ENCODE data around the gene CROCC2. TPM values are rescaled to one million over a fixed set of nuclear protein-coding genes. Genes with fewer than 3 reads are reported as not detected.
A peak's percentile ranks its signal among the peaks of the same experiment; 100 is the strongest.

Gene CROCC2
- total RNA-seq, 2 experiments from 2014 or later, result not detected

- DNase-seq, result no peak
- CTCF ChIA-PET, result no interaction called here
These were observed 49.4 kb downstream of the CROCC2 start for GRCh38 chr2:240955306-240956170.

GRCh38 chr2:240956171-240956934 lies 50.2 kb downstream of the CROCC2 start:
- POLR2A ChIA-PET, result no interaction called here
- Mint-ChIP-seq H3K27me3 (no peaks in the 10 kb centered on the region), H3K4me1 (no peaks in the 10 kb centered on the region), H3K9me3 (no peaks in the 10 kb centered on the region), H3K27ac (no peak overlapping the region), H3K4me3 (no peak overlapping the region), H3K36me3 (ENCODE audit: low read depth) (no peaks in the 10 kb centered on the region)
- no peak for DNase-seq
- CTCF ChIA-PET, result no interaction called here

More at GRCh38 chr2:240955306-240956170, 49.4 kb downstream of the CROCC2 start:
- Mint-ChIP-seq H3K36me3 (ENCODE audit: low read depth) (no peaks in the 10 kb centered on the region), H3K27me3 (no peaks in the 10 kb centered on the region), H3K9me3 (no peaks in the 10 kb centered on the region), H3K27ac (no peak overlapping the region), H3K4me1 (no peaks in the 10 kb centered on the region), H3K4me3 (no peak overlapping the region)
- POLR2A ChIA-PET, result no interaction called here

GRCh38 chr2:240956935-240957655 lies 51.0 kb downstream of the CROCC2 start:
- no peaks in the 10 kb centered on the region for H3K4me1 Mint-ChIP-seq
- CTCF ChIA-PET, result no interaction called here
- H3K4me3 Mint-ChIP-seq, result no peak overlapping the region
- no peaks in the 10 kb centered on the region for H3K27me3 Mint-ChIP-seq
- POLR2A ChIA-PET, result no interaction called here
- H3K9me3 Mint-ChIP-seq, result no peaks in the 10 kb centered on the region
- H3K36me3 Mint-ChIP-seq (ENCODE audit: low read depth), result no peaks in the 10 kb centered on the region
- DNase-seq, result no peak
- no peak overlapping the region for H3K27ac Mint-ChIP-seq

- Mint-ChIP-seq H3K4me1 (no peaks in the 10 kb centered on the region), H3K9me3 (no peaks in the 10 kb centered on the region), H3K4me3 (no peak overlapping the region), H3K27ac (no peak overlapping the region), H3K27me3 (no peaks in the 10 kb centered on the region), H3K36me3 (ENCODE audit: low read depth) (no peaks in the 10 kb centered on the region)
- POLR2A ChIA-PET, result no interaction called here
- DNase-seq, result no peak
- CTCF ChIA-PET, result no interaction called here
These were observed 51.7 kb downstream of the CROCC2 start for GRCh38 chr2:240957656-240958365.

DNA sequence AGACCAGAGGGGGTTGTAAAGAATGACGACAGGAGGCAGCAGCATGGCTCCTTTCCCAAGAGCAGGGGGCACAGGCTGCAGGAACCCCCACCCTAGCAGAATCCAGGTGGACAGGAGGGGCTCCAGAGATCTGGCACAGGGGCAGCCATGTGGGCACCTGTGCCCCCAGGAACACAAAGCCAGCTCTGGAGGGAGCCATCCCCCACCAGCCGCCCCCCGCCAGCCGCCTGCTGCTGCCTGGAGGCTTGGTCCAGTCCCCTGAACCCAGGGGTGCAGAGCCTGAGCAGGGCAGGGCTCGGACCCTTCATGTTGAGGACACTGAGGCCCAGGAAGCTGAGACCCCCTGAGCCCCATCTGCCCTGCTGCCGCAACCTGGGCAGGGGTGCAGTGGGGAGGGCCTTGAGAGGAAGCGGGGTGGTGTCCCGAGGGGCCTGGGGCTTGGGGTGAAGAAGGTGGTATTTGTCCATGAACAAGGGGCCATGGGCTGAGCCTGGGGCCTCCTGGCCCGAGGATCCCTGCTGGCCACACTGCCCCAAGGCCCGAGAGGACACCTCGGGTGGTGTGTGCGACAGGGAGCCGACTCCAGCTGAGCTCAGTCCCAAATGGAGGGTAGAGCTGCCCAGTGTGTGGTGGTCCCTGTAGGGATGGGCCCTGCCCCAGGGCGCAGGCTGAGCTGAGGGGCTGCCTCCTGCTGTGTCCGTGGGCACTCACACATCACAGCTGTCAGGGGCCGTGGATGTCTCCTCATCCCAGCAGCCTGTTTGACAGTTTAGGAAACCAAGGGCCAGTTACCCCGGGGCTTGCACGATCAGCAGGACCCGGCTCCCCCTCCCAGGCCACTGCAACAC lies 52.5 kb downstream of the CROCC2 start:
- POLR2A ChIA-PET, result no interaction called here
- CTCF ChIA-PET, result no interaction called here
- Mint-ChIP-seq H3K4me1 (no peaks in the 10 kb centered on the region), H3K36me3 (ENCODE audit: low read depth) (no peaks in the 10 kb centered on the region), H3K27ac (no peak overlapping the region), H3K9me3 (no peaks in the 10 kb centered on the region), H3K4me3 (no peak overlapping the region), H3K27me3 (no peaks in the 10 kb centered on the region)
- peak; percentile 4 for DNase-seq

- ChIA-PET CTCF (no interaction called here), POLR2A (no interaction called here)
- Mint-ChIP-seq H3K27ac (no peak overlapping the region), H3K9me3 (no peaks in the 10 kb centered on the region), H3K27me3 (no peaks in the 10 kb centered on the region), H3K36me3 (ENCODE audit: low read depth) (no peaks in the 10 kb centered on the region), H3K4me1 (no peaks in the 10 kb centered on the region), H3K4me3 (no peak overlapping the region)
- DNase-seq, result peak; percentile 3
These were observed 53.2 kb downstream of the CROCC2 start for GRCh38 chr2:240959214-240959940.

GRCh38 chr2:240959941-240960308 lies 53.8 kb downstream of the CROCC2 start:
- no peak overlapping the region for H3K27ac Mint-ChIP-seq

GRCh38 chr2:240960309-240960970 lies 54.3 kb downstream of the CROCC2 start:
- Mint-ChIP-seq H3K36me3 (ENCODE audit: low read depth) (no peaks in the 10 kb centered on the region), H3K9me3 (no peaks in the 10 kb centered on the region), H3K4me3 (no peak overlapping the region), H3K27ac (no peak overlapping the region), H3K27me3 (no peaks in the 10 kb centered on the region), H3K4me1 (no peaks in the 10 kb centered on the region)
- peak; percentile 3 for DNase-seq
- CTCF ChIA-PET, result no interaction called here
- POLR2A ChIA-PET, result no interaction called here

More at GRCh38 chr2:240959941-240960308, 53.8 kb downstream of the CROCC2 start:
- Mint-ChIP-seq H3K27me3 (no peaks in the 10 kb centered on the region), H3K36me3 (ENCODE audit: low read depth) (no peaks in the 10 kb centered on the region), H3K4me1 (no peaks in the 10 kb centered on the region), H3K4me3 (no peak overlapping the region), H3K9me3 (no peaks in the 10 kb centered on the region)
- peak; percentile 3 for DNase-seq
- POLR2A ChIA-PET, result no interaction called here
- CTCF ChIA-PET, result no interaction called here

DNA sequence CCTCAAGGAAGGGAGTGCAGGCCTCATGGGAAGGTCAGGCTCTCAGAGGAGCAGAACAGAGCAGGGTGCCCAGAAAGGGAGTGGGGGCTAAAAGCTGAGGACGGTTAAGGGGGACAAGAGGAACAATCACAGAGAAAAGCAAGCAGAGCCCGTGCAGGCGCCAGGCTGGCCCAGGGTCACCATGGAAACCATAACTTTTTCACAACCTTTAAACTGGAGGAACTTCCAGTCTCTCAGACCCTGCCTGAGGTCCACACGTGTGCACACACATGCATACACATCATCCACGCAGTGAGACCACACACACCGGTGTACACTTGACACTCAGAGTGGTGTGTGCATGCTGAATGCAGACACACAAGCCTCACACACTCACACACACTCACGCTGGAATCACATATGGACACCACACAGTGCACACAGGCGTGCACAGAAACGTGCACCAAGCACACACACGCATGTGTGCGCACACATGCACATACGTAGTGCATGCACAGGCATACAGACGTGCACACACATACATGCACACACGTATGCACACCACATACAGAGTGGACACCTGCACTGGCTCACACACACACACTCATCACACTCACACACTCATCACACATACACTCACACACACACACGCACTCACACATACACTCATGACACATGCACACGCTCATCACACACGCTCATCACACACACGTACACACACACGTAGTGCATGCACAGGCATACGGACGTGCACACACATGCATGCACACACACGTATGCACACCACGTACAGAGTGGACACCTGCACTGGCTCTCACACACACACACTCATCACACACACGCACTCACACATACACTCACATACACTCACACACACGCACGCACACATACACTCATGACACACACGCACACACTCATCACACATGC lies 55.1 kb downstream of the CROCC2 start:
- peak; percentile 4 for DNase-seq
- no peaks in the 10 kb centered on the region for H3K4me1 Mint-ChIP-seq
- H3K4me3 Mint-ChIP-seq, result no peak overlapping the region
- no peaks in the 10 kb centered on the region for H3K36me3 Mint-ChIP-seq (ENCODE audit: low read depth)
- H3K27me3 Mint-ChIP-seq, result no peaks in the 10 kb centered on the region
- ChIA-PET POLR2A (no interaction called here), CTCF (no interaction called here)
- H3K9me3 Mint-ChIP-seq, result no peaks in the 10 kb centered on the region
- H3K27ac Mint-ChIP-seq, result no peak overlapping the region

DNA sequence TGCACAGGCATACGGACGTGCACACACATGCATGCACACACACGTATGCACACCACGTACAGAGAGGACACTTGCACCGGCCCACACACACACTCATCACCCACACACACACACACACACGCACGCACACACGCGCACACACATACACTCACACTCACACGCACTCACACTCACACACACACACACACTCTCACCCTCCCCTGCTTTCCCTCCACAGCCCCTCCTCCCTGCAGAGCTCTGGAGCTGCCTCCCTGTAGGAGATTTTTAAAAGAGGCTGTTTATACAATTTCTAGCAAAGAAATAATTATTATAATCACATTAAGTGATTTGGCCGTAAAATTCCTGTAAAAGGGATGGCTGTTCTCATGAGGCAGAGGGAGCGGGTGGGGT lies 55.8 kb downstream of the CROCC2 start:
- Mint-ChIP-seq H3K9me3 (no peaks in the 10 kb centered on the region), H3K36me3 (ENCODE audit: low read depth) (no peaks in the 10 kb centered on the region), H3K27me3 (no peaks in the 10 kb centered on the region), H3K4me1 (no peaks in the 10 kb centered on the region), H3K27ac (no peak overlapping the region), H3K4me3 (no peak overlapping the region)
- CTCF ChIA-PET, result no interaction called here
- no peak for DNase-seq
- POLR2A ChIA-PET, result no interaction called here

Data from activated CD4-positive, alpha-beta T cell treated with anti-CD3 and anti-CD28 coated beads, Interleukin-2, amount 10 ng/mL, durations not matched to agents 7 days and 5 days (primary cell).